ENCODE results near the gene CYRIA.

DNA sequence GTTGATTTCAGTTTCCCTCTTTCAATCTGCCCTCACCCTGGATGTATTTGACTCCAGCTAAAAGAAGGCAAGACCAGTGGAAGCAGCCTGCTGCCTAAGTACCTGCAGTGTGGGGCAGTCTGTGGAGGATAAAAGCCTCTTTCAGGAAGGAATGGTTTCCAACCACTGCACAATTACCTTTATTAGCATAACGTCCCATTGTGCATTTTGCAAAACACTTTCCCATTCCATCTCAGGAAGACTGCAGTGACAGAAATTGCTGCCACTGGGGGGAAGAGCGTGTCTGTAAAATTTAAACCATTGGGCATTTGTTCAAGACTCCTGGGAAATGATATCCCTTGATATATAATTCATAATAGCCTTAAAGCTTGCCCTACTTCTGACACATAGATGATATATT is 26.2 kb downstream of the CYRIA start:
- TF ChIP-seq POLR2A (IDR thresholded peaks at IDR 0.05; ENCODE audit: low read length) (no peak), GATA1 (IDR thresholded peaks at IDR 0.05; ENCODE audit: low read depth, low read length) (no peak)

All from erythroblast (primary cell).